GM18907 (cell line): ENCODE data around the gene PLA2G4D.
A peak's percentile ranks its signal among the peaks of the same experiment; 100 is the strongest.

Experiments used
- ATAC-seq: cut with Tn5 transposase; IDR thresholded peaks from one replicate; pipeline ENCODE4 v1.9.1; 2021; ENCODE audit warnings: mild to moderate bottlenecking, moderate library complexity; ENCODE audit not compliant: unreplicated experiment

Gene PLA2G4D

GRCh38 chr15:42032376-42033213 is 61.8 kb downstream of the PLA2G4D start:
- ATAC-seq, result peak; percentile 12

- ATAC-seq, result no peak
Measured at GRCh38 chr15:42031198-42031915, 63.0 kb downstream of the PLA2G4D start.

GRCh38 chr15:42027521-42027920 is 66.8 kb downstream of the PLA2G4D start:
- no peak for ATAC-seq

- ATAC-seq, result no peak
Measured at GRCh38 chr15:42024303-42024702, 70.1 kb downstream of the PLA2G4D start.

GRCh38 chr15:42021593-42021992 is 72.8 kb downstream of the PLA2G4D start:
- no peak for ATAC-seq

- no peak for ATAC-seq
Measured at GRCh38 chr15:42020713-42021273, 73.6 kb downstream of the PLA2G4D start, which contains the start of gene PLA2G4E. PLA2G4E (minus strand) TSS chr15:42021042; CDS start chr15:42021030, 12 bp downstream.

- ATAC-seq, result no peak
Measured at GRCh38 chr15:42018306-42019224, 75.8 kb downstream of the PLA2G4D start.
